GOT3 (cell line): ENCODE data around the gene ZBTB26.
A peak's percentile ranks its signal among the peaks of the same experiment; 100 is the strongest.

Source experiments
- DNase-seq: peaks from one replicate; lab custom pipeline; 2025; ENCODE audit warnings: mixed read lengths; lab: John Stamatoyannopoulos, UW

Gene ZBTB26, protein sequence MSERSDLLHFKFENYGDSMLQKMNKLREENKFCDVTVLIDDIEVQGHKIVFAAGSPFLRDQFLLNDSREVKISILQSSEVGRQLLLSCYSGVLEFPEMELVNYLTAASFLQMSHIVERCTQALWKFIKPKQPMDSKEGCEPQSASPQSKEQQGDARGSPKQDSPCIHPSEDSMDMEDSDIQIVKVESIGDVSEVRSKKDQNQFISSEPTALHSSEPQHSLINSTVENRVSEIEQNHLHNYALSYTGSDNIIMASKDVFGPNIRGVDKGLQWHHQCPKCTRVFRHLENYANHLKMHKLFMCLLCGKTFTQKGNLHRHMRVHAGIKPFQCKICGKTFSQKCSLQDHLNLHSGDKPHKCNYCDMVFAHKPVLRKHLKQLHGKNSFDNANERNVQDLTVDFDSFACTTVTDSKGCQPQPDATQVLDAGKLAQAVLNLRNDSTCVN

DNA sequence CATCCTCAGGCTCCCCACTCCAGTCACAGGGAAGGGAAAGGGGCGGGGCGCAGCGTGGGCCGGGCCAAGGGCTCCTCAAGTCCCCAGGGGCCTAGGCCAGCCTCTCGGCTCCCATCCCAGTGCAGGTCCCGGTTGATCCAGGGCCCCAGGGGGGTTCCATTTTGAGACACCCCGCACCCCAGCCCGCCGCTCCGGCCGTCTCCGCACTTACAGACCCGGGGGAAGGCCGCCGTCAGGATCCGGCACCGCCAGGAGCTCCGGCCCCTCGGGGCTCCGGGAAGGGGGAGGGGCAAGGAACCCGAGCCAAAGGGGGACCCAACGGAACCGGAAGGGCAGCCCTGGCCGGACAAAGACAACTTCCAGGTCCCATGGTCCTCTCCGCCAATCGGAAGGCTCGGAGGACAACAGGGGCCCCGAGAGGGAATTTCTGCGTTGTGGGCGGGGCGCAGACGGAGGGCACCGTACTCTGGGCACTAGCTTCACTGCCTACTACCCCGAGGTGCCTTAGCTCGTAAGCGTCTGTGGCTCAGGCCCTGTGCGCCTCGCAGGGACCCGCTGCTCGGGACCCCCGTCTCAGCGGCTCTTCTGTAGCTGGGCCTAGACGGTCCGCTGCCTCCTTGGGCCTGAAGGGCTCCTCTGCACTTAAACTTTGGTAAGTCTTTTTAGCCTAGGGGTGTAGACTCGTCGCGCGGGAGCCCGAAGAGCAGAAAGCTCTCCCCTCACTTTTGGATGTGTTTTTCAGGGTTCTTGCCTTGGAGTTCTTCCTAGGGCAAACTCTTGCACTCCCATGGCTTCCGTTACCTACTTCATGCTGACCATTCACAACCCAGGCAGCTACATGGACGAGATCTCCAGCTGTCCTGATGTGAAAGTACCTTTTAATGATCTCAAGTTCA, at the start of gene ZBTB26:
Gene ZBTB26, minus strand, starts transcription at position 287 of the 896 bp plus-strand sequence. CDS start 11,578 bp downstream, outside the sequence.
- DNase-seq = peak; percentile 66

DNA sequence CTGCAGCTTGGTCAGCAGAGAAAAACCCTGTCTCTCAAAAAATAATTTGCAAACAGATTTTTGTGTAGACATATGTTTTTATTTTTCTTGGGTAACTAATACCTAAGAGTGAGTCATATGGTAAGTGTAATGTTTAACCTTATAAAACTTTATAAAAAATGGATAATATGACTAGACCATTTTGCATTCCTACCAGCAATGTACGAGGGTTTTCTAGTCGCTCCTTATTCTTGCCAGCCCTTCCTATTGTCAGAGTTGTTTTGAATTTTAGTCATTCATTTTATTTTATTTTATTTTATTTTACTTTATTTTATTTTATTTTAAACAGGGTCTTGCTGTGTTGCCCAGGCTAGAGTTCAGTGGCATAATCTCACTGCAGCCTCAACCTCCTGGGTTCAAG, 47.3 kb upstream of the ZBTB26 start:
- no peak for DNase-seq

DNA sequence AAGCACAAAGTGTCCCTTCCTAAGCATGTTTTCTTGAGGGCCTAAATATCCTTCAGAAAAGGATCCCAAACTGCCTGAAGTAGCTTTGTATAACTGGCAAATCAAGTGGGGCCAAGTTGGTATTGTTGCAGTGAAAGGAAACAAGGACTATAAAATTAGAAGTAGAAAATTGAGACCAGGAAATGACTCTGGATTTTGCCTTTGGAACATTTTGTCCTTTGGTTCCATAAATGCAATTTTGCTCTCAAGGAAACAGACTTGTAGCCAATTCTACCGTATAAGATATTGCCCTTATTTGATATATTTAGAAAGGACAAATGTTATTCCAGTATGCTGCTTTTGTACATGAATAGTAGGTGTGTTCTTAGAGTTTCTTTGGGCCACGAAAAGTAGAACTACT, 43.9 kb upstream of the ZBTB26 start:
- no peak for DNase-seq

DNA sequence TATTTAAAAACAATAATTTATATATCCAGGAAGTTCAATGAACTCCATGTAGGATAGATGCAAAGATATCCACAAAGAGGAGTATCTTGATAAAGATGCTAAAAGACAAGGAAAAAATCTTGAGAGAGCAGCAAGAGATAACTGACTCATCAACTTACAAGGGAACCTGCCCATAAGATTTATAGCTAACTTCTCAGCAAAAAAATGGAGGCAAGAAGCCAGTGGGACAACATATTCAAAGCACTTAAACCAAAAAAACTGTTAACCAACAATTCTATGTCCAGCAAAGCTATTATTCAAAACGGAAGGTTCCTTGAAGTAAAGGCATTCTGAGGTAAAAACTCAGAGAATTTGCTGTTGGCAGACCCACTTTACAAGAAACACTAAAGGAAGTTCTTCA, 29.8 kb upstream of the ZBTB26 start:
- no peak for DNase-seq

DNA sequence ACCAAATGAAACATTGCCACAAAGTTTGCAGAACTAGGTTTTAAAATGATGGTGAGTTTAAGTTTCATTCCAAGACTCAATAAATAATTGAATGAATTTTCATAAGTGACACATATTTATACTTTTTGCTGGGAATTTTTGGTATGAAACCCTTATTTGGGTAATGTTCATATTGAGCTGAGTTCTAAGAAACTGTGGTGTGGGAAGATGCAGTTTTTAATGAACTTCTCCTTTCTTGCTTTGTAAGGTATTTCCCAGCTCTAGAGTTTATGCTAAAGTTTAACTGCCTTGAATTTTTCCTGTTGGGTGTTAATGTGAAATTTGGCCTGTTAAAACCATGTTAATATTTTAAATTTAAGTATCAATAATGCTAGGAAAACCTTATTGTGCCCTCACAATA, 24.6 kb upstream of the ZBTB26 start:
- DNase-seq = no peak

DNA sequence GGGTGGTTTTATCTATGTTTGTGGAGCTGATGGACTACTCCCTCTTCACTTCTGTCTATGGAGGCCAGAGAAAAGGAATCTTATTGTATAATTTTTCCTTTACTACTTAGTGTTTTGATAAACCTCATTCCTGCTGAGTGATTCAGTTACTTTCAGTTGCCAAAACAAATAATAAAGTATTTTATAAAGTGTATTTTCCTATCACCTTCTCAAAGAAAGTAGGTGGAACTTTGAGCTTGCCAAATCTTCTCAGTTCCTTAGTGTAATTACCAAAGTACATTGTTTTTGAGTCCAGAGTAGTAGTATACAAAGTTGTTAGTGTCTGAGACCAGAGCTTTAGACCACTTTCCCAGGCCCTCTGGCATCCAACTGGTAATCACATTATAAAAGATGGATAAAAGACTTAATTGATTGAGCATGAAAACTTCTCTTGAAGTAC, 23.0 kb upstream of the ZBTB26 start:
- no peak for DNase-seq

DNA sequence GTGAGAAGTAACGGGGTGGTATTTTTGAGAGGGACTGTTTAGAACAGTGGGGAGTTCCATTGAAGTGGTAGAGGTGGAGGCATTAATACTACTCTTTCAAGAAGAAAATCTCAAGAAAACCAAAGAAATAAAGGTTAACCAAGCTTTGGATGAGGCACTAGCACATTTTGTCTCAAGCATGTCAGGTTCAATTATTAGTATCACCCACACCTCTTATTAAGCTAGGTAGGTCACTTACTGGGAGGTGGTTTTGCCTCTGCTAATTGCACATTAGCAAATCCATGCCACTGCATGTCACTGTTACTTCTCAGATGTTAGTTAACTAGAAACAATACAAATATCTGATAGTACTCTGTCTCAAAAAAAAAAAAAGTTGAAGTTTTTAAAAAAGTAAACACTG, 19.7 kb upstream of the ZBTB26 start:
- no peak for DNase-seq

DNA sequence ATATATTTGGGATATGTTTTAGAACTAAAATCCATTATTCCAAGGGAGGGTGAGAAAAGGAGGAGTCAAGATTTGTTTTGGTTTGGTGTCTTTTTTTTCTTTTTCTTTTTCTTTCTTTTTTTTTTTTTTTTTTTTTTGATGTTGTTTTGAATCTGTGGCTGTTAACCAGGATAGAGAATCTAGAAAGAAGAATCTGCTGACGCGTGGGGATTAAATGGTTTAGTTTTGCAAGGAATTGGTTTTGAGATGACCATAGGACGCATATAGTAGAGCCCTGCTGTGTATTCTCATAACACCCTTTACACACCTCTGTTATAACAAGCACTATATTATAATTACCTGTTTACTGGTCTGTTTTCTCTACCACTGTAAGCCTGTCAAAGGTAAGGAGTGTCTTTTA, 19.0 kb upstream of the ZBTB26 start:
- DNase-seq = no peak

DNA sequence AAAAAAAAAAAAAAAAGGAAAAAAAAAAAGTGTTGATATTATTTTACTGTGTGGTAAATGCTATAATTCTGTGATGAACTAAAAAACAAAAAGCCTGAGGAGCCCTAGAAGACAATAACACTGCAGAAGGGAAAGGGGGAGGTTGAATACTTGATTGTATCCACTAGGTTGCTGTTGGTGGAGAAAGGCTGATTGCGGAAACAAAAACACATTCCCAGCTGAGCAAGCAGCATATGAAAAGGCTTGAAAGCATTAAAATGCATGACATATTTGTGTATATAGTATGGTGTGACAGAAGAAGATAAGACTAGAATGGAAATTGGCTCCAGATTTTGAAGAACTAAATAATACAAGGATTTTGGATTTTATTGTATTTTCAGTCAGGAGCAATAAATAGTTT, 18.4 kb upstream of the ZBTB26 start:
- no peak for DNase-seq

DNA sequence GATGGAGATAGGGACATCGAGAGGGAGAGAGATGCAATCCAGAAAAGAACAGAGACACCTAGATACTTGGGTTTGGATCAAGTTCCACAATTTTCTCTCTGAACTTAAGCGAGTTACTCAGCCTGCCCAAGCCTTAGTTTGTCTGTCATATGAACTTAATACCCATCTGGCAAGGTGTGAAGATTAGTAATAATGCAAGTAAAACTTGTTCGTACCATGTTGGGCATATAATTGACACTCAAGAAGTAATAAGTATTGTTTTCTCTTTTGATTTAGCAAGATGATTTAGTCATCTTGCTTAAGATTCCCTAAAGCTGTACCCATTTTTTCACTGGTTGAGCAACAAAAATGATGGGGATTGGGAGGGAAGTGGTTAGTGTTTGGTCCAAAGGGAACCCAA, 17.0 kb upstream of the ZBTB26 start:
- no peak for DNase-seq

DNA sequence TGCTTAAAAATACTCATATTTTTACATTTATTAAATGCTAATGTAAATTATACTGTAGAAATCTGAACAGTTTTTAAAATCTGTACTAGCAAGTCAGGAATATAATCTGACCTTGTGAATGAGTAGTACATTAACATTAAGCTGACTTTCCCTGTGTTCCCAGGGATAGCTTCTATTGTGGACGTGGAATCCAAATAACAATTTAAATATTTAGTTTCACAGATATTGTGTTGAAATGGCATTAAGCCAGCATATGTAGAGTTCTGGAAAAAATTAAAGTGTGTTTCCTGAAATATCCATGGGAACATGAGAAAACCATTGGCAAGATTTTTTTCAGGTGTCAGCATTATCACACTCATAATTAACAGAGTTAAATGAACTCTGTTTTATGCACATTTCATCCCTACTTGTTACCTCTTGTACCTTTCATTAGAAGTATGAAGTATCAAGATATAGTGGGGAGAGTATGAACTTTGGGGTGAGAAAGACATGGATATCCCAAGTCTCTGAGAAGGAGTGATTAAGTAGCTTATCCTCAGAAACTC, 15.2 kb upstream of the ZBTB26 start:
- DNase-seq = no peak

DNA sequence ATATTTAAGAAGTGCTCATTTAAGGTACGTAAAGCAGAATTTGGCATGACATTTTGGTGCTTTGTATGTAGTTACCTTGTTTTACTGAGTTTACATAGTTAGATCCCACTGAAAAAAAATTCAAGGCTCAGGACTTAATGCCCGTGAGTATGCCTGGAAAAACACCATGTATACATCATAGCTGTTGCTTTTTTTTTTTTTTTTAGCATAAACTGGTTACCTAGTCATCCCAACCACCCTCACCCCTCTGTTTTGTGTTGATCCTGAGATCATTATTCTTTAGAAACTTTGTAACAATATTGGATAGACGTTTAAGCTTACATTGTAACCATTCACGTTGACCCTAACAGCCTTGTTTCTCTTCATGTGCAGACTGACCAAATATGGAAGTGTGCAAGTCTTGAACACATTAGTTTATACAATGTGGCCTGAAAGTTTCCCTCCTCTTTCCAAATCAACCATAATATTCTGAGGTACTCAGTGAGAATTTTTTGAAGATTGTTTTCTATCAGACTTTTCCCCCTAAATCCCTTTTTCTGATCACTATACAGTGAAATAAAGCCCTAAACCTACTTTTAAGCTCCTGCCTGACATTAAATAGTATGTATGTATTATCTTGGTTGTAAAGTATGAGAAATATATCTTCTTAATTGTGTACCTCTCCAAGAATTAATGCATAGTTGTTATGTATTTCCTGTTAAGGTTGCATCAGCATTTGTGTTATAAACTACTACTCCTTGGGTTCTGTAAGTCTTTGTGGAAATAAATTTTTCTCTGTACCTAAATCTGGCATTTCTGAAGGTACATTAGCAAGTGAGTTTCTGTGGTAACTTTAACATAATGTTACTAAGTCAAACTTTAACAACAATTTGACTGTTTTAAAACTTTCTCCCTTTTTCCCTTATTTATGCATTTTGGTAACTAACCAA, 13.9 kb upstream of the ZBTB26 start:
- DNase-seq = no peak

DNA sequence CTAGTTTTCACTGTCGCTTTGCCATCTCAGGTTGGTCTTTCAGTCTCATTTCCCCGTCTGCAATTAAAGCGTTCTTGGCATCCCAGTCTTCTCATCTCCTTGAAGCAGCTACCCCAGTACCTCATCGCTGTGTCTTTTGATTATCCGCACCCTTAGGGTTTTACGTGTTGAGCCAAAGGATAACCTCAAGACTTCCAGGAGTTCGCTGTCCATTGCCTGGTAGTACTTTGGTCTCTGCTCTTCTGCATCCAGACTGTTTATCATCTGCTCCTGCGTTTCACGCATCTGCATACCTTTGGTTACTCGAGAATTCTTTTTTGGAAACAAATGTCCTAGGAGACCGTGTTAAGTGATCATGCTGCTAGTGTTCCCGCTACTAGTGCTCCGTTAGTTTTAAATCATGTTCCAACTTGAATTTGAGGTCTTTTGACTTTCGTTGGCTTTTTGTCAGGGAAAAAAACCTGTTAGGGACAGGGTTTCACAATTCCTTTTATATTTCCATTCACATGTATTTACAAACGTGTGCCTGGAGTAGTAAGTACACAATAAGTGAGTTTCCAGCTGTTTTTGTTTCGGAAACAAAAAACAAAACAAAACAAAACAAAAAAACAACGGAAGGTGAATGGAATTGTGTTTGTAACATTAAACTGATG, 10.4 kb upstream of the ZBTB26 start:
- DNase-seq = no peak

DNA sequence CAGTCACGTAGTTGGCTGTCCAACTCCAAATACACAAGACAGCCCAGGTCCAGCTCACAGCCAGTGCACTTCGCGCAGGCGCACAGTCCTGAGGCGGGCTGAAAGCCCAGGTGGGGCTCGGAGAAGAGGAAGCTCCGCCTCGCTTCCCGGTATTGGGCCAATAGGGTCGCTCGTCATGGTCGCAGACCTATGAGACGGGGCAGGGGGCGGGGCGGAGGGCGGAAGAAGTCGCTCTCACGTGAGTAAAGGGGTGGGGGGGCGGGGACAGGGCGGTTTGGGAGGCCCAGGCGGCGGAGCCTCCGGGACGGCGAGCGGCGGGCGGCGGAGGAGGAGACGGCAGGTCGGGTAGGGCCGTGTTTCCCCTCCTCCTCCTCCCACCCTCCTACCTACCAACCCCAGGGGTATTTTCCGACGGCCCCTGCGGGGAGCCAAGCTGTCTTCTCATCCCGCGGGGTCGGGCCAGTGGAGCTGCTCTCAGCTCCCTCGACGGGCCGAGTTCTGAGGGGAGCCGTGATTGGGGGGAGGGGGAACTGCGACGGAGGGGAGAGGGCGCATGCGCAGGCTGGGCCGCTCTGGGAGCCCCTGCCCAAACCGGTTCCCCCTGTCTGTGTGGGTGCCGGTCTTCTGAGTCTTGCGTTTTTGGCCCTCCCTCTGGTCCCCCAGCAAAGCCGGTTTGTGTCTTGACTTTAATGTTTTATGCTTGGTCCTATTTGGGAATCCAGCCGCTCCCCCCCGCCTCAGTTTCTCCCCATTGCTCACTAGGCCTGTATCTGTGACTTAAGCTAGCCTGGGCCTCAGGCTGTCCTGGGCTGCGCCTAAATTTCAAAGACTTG, 9.7 kb upstream of the ZBTB26 start, which contains the start of gene RABGAP1:
Gene RABGAP1, plus strand, starts transcription at position 272 of the 833 bp plus-strand sequence. CDS start 16,040 bp downstream, outside the sequence.
- DNase-seq = peak; percentile 61

DNA sequence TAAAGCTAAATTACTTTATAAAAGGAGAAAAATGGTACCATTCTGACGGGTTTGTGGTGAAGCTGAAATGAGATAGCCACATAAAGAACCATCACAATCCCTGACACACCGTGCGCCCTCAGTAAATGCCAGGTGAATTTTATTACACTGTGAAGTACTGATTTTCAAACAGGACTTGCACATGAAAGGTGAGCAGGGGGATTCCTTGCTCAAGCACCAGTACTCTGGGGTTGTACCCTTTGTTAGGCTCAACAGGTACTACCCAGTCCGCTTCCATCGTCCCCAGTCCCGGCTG, 9.1 kb upstream of the ZBTB26 start:
- DNase-seq = no peak

DNA sequence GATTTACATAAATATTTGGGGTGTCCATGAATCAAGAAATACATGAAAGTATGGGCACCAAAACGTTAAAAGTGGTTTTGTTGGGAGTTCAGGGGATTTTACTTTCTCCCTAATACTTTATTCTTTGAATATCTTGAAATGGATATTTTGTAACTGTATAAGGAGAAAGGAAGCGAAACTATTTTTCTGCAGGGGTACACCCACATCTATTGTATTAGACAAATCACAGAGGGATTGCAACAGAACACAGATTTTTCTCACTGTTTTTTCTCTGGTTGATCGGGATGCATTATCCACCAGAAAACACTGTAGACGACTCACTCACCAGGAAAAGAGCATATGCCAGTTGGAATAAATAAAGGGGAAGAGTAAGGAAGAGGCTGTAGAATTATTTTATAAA, 8.3 kb upstream of the ZBTB26 start:
- no peak for DNase-seq

DNA sequence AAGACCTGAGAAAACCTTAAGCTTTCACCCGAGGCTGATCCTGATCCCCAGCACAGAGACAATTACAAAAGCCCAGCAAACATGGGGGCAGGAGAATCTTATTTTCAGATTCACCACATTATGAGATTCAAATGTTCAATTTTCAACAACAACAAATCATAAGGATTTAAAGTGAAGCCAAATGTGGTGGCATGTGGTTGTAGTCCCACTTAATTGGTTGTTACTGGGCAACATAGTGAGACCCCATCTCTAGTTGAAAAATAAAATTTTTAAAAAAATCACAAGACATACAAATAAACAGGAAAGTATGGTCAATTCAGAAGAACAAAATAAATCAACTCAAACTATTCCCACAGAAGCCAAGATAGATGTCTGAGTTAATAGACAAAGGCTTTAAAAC, 5.6 kb upstream of the ZBTB26 start:
- DNase-seq = no peak

DNA sequence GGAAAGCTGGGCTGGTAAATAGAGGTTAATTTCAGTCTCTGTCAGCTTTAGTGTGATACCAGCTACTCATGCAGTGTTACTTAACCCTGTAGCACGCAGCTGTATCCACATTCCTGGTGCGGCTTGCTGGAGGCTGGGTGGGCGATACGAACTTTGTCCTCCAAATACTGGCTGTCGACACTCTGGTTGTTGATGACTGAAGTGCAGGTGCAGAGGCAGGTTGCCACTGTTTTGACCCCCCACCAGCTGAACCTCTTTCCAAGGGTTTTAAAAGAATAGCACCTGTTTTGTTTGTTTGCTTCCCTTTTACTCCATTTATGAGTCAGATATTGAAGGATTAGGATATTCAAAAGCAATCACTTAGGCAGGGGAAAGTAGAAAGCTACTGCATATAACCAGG, 5.2 kb upstream of the ZBTB26 start:
- DNase-seq = no peak

DNA sequence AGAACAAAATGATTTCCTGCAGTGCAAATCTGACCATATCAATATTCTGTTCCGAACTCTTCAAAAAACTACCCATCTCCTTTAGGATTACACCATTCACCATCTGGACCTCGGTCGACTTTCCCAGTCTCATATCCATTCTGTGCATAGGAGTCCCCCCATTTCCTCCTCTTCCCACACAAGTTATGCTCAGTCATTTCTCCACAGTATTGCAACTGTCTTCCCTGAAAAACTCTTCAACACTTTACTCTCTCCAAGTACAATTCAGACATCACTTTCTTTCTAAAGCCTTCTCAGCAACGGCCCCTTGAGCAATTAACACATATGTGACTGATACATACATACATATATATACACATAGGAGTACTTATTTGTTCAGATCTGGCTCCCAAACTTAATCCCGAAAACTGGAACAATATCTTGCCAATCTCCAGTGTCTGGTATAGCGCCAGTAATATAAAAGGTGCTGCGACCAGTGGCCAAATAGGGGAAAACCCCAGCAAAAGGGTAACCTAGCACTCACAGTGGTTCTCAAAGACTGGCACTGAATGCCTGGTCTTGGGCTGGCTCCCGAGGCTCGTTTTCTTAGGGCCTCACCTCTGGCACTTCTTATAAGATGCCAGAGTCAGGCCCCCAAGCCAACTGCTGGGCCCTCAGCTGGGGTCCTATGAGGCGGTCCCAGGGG, 629 bp downstream of the ZBTB26 start:
- DNase-seq = no peak
